Transverse colon (tissue), 4 donors: ENCODE measurements around the gene DENND2D.

Experiments
- POLR2A ChIP-seq: fragments of 450-650 bp; IDR thresholded peaks from one replicate; pipeline ENCODE4 v1.6.1; 2016; ENCODE audit warnings: antibody characterized with exemption, mild to moderate bottlenecking, moderate library complexity
- POLR2AphosphoS5 ChIP-seq, 3 donors: sonication (generic); formaldehyde crosslinking; IDR thresholded peaks; one replicate each; pipeline ENCODE4 v1.6.1; 2016; ENCODE audit warnings: antibody characterized with exemption in 3 of 3
- TF ChIP-seq, protein P1 (sequence below), 5 experiments: fragments of 200-600 bp in 3 of 5; fragments of 450-650 bp in 2 of 5; sonication (generic) in 3 of 5; IDR thresholded peaks; 1 replicate in 2 of 5; 2 replicates in 3 of 5; pipeline ENCODE4 v1.5.1; 2016 to 2017; ENCODE audit warnings: antibody characterized with exemption in 5 of 5, inconsistent platforms in 3 of 5, mild to moderate bottlenecking in 2 of 5, moderate library complexity in 1 of 5

DNA sequence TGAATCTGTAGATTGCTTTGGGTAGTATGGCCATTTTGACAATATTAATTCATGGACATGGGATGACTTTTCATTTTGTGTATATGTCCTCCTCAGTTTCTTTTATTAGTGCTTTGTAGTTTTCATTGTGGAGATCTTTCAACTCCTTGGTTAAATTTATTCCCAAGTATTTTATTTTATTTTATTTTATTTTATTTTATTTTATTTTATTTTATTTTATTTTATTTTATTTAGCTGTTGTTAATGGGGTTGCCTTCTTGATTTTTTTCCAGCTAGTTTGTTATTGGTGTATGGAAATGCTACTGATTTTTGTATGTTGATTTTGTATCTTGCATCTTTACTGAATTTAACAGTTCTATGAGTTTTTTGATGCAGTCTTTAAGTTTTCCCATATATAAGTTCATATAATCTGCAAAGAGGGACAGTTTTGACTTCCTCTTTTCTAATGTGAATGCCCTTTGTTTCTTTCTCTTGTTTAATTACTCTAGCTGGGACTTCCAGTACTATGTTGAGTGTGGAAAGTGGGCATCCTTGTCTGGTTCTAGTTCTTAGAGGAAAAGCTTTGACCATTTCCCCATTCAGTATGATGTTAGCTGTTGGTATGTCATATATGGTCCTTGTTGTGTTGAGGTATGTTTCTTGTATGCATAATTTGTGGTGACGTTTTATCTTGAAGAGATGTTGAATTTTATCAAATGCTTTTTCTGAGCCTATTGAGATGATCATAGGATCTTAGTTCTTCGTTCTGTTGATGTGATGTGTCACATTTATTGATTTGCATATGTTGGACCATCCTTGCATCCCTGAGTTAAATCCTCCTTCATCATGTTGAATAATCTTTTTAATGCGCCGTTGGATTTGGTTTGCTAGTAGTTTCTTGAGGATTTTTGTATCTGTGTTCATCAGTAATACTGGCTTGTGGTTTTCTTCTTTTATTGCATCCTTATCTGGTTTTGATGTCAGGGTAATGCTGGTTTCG is 46.1 kb downstream of the DENND2D start:
- TF ChIP-seq, protein P1, sequence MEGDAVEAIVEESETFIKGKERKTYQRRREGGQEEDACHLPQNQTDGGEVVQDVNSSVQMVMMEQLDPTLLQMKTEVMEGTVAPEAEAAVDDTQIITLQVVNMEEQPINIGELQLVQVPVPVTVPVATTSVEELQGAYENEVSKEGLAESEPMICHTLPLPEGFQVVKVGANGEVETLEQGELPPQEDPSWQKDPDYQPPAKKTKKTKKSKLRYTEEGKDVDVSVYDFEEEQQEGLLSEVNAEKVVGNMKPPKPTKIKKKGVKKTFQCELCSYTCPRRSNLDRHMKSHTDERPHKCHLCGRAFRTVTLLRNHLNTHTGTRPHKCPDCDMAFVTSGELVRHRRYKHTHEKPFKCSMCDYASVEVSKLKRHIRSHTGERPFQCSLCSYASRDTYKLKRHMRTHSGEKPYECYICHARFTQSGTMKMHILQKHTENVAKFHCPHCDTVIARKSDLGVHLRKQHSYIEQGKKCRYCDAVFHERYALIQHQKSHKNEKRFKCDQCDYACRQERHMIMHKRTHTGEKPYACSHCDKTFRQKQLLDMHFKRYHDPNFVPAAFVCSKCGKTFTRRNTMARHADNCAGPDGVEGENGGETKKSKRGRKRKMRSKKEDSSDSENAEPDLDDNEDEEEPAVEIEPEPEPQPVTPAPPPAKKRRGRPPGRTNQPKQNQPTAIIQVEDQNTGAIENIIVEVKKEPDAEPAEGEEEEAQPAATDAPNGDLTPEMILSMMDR (IDR thresholded peaks at IDR 0.05), result no peak
- no peak for TF ChIP-seq POLR2A
- TF ChIP-seq POLR2AphosphoS5 (IDR thresholded peaks at IDR 0.05), result no peak
